ENCODE results near the gene TMEM167B.
"Not testable (repeated sequence)": the region's sequence is repeated elsewhere in the genome, so short reads cannot be mapped to it uniquely, and the experiment has no call there.

The TMEM167B gene

GRCh38 chr1:109090196-109091077 lies at the start of gene TMEM167B:
TMEM167B (plus strand) TSS chr1:109090764; CDS start chr1:109090873, 109 bp downstream.
- peak; percentile 83 for DNase-seq

- peak; percentile 24 for DNase-seq
Measured at GRCh38 chr1:109040989-109041620, 49.5 kb upstream of the TMEM167B start.

- DNase-seq: peak; percentile 93
Measured at GRCh38 chr1:109041621-109042468, 48.7 kb upstream of the TMEM167B start, which contains the start of gene WDR47. WDR47 (minus strand) TSS chr1:109042102; CDS start chr1:109023512, 18,590 bp downstream.

DNA sequence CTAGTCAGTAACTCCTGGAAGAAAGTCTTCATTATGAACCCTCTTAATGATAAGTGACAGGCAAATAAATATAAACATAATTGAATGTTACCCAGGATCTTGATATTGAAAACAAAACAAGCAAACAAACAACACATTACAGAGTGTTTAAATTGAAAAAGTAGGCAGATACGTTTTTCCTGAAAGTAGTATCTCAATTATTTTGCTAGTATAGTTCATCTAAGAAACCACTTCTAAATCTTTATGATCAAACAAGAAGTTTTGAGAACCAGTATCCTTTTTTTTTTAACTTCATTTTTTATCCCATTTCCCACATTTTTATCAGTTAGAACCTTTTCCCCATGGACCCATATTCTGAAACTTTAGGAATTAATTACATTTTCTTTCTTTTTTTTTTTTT lies 45.0 kb upstream of the TMEM167B start:
- DNase-seq: no peak

- DNase-seq: no peak
Measured at GRCh38 chr1:109046671-109047070, 43.9 kb upstream of the TMEM167B start.

GRCh38 chr1:109047339-109047738 lies 43.2 kb upstream of the TMEM167B start:
- no peak for DNase-seq

GRCh38 chr1:109048335-109048734 lies 42.2 kb upstream of the TMEM167B start:
- DNase-seq: no peak

GRCh38 chr1:109050228-109050995 lies 40.2 kb upstream of the TMEM167B start:
- no peak for DNase-seq

- DNase-seq: not testable (repeated sequence)
Measured at GRCh38 chr1:109052145-109052544, 38.4 kb upstream of the TMEM167B start.

- no peak for DNase-seq
Measured at GRCh38 chr1:109056064-109056463, 34.5 kb upstream of the TMEM167B start.

- DNase-seq: no peak
Measured at GRCh38 chr1:109059026-109059425, 31.5 kb upstream of the TMEM167B start.

DNA sequence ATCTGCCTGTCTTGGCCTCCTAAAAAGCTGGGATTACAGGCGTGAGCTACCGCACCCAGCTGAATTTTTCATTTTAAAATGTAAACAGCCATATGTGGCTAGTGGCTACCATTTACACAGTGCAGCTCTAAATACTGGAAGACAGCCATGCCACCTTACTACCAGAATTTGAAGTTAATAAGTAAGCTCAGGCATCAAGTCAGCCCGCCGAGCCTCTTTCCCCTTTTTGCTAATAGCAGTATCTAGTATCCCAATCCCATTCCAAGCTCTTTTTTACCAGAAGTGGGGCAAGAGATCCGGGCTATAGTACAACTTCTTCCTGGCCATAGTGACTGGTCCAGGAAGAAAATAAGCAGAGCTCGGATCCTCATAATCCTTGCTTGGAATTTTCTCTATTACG lies 29.9 kb upstream of the TMEM167B start:
- DNase-seq: no peak

DNA sequence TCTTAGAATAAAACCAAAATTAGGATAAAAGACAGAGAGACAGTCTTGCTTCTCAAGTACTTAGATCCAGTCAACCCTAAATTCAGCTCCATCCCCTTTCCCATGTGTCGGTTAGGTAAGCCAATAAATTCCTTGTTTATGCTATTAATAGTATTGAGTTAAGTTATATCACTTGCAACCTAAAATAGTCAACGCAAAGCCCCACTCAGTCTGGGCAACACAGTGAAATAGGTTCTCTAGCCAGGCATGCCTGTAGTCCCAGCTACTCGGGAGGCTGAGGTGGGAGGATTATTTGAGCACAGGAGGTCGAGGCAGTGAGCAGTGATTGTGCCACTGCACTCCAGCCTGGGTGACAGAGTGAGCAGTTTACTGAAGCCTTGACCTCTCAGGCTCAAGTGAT lies 29.4 kb upstream of the TMEM167B start:
- DNase-seq: no peak

GRCh38 chr1:109065137-109065536 lies 25.4 kb upstream of the TMEM167B start:
- DNase-seq: no peak

- no peak for DNase-seq
Measured at GRCh38 chr1:109067883-109068282, 22.7 kb upstream of the TMEM167B start.

GRCh38 chr1:109069294-109069693 lies 21.3 kb upstream of the TMEM167B start:
- DNase-seq: no peak

- DNase-seq: peak; percentile 85
Measured at GRCh38 chr1:109075531-109076490, 14.8 kb upstream of the TMEM167B start, which contains the start of gene TAF13. TAF13 (minus strand) TSS chr1:109076003; CDS start chr1:109075947, 56 bp downstream.

GRCh38 chr1:109078317-109078716 lies 12.2 kb upstream of the TMEM167B start:
- no peak for DNase-seq

DNA sequence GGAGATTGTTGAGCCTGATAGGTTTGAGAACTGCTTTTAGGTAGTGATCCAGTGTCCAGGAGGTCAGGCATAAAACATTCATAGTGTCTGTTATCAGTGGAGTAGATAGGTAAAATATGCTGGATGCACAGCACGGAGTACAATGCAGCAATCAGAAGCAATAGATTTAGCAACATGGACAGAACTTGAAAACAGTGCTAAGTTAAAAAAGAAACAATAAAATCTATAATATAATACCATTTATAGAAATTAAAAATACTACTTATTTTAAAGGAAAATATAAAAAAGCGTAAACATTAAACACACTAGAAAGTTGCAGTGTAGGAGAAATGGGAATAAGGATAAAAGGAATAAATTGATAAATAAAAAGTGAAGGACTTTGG lies 11.3 kb upstream of the TMEM167B start:
- no peak for DNase-seq

- DNase-seq: no peak
Measured at GRCh38 chr1:109080441-109081082, 10.0 kb upstream of the TMEM167B start.

Measured in activated CD8-positive, alpha-beta memory T cell treated with anti-CD3 and anti-CD28 coated beads, Interleukin-2, amount 50 U/mL, for 4 hours (primary cell).